Activated CD4-positive, alpha-beta T cell treated with anti-CD3 and anti-CD28 coated beads, Interleukin-2, amount 50 U/mL, for 16 hours (primary cell): ENCODE measurements around the gene CDADC1.
"Not testable (repeated sequence)": the region's sequence is repeated elsewhere in the genome, so short reads cannot be mapped to it uniquely, and the experiment has no call there.

Experiments
- DNase-seq: peaks from one replicate; pipeline ENCODE4 v3.0.0-alpha.2; 2020

CDADC1 gene

DNA sequence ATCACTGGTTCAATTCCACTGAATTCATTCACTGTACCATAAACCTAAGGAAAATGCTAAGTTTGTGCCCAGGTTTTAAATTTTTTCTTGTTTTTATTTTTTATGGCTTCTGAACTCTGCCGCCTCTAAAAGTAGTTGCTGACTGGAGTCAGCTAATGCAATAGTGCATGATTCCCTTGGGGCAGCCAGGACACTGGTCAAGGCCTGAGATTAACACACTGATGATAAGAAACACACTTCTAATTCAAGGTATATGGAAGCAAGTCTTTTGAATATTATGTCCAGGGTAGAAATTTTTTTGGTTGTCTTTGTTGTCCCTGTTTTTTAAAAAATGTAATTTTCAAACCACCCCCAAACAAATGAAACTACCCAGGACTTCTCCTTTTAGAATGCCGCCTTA lies 72.2 kb downstream of the CDADC1 start:
- DNase-seq: no peak

DNA sequence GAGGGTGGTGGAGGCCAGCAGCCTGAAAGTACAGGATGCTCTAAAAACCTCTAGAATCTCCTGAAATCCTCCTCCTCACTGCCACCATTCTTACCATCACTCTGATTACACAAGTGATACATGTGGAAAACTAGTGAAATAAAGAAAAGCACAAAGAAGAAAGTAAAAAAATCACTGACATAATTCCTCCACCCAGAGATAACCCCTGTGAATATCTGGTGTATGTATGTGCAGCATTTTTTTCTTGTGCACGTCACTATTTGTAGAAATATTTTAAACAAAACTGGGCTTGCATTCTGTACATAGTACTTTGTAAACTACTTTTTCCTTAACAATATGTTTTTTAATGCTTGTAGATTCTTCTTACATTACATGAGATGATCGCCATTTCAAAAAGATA lies 73.2 kb downstream of the CDADC1 start:
- DNase-seq: no peak

DNA sequence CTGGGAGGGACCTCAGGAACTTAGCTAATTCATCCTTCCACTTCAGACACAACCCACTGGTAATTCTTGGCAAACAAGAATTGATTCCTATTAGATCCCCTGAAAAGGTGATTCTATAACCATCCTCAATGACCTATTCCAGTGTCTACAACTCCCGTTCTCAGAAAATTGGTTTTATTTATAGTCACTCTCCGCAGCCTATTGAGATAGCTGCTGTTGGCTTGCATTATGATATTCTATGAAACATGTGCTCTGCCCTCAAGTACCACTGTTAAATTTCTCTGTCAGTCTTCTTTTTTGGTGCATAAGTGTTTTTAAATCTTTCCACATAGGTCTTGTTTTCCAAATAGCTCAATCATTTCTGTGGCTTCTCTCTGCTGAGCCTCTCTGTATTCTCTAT lies 75.0 kb downstream of the CDADC1 start:
- no peak for DNase-seq

DNA sequence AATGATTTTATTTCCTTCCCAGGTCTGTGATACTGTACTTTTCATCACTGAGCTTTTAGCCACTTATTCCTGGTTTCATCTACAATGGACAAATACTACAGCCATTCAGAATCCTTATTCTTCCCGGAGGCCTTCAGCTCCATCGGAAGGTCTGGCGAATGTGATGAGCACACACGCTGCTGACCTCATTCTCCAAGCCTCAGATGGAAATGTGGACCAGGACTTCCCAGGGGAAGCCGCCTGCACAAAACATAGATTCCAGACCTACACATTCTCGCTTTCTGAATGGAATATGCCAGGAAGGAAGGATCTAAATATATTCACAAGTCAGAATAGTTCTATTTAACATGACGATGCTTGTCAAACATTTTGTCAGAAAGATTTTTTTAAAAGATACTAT lies 75.6 kb downstream of the CDADC1 start:
- no peak for DNase-seq

DNA sequence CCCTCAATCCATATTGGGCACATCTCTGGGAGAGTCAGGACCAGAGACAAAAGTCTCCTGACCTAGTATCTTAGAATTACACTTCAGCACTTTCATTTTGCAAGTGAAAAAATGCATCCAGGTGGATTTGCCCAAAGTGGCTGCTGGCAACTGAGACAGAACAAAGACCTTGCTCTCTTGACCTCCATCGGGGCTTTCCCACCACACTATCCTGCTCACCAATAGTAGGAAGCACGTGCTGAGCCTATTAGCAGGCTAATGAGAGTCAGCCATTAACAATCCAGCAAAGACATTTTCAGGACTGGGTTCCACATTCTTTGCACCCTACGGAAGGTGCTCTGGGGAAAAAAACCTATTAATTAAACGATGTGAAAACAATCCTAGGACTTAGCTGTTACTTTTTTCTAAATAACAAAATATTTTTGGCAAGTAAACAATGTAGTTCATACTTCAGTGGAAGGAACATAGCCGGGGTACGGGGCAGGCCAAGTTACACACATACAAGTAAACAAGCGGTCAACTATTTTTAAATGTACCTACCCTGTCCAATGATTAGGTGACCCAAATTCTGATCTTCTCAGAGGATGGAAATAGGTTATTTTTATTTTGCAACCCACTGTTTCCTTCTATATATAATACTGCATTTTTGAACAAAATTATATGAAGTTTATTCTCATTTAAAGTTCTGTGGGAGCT lies 78.6 kb downstream of the CDADC1 start:
- no peak for DNase-seq

DNA sequence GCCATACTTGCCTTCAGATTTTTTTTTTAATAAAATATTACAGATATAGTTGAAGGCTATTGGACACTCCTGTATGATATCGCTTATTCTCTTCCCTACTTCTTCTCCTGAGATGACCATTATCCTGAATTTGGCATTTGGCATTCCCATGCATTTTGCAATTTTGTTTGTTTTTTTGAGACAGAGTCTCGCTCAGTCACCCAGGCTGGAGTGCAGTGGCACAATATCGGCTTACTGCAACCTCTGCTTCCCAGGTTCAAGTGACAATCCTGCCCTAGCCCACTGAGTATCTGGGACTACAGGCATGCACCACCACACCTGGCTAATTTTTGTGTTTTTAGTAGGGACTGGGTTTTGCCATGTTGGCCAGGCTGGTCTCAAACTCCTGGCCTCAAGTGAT lies 79.4 kb downstream of the CDADC1 start:
- DNase-seq: not testable (repeated sequence)

DNA sequence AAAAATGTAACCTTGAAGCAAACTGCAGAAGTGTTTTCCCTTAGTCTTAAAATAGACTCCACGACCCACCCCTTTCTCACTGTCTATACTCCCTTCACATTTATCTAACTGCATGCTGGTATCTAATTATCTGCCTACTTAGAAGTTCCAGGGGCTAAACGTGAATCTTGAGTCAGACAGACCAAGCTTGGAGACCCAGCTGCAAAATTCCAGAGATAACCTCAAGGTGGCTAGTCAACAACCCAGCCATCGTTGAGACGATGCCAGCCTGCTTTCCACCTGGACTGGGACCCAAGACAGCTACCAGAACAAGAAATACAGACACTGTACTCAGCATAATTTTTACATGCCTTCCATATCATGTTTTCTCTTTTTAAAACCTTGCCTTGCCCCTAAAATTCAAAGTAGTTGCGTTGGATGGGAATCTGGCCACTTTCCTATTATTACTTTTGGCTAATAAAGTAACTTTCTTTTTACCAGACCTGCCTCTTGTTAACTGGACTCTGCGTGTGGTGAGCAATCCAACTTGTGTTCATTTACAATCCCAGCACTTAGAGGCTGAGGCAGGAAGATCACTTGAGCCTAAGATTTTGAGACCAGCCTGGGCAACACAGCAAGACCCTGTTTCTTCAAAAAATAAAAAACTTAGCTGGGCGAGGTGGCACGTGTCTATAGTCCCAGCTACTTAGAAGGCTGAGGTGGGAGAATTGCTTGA lies 82.3 kb downstream of the CDADC1 start:
- DNase-seq: no peak

DNA sequence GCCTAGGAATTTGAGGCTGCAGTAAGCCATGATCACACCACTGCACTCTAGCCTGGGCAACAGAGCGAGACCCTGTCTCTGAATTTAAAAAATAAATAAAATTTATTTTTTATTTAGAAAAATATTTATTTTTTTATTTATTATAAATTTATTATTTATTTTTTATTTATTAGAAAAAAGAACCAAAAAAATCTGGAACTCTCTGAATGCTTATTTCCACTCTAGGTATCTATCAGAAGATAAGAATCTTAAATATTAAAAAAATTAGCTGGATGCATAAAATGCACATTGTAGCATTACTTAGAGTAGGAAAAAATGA lies 82.8 kb downstream of the CDADC1 start:
- DNase-seq: no peak

DNA sequence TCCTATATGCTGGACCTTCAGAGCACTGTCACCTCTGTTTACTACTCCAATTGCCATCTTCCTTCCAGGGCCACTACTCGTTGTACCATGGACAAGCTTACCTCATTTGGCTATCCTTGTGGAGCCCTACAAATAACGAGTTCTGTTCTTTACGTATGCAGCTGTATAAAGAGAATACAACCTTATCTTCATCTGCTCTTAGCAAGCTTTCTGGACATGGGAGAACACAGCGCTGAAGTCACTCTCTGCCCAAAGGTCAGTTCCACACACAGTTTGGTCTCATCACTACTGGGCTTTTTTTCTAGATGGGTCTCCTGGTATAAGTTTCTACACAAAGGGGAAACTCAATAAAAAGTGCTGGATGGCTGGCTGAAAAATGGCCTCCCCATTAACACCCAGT lies 88.9 kb downstream of the CDADC1 start:
- DNase-seq: no peak

DNA sequence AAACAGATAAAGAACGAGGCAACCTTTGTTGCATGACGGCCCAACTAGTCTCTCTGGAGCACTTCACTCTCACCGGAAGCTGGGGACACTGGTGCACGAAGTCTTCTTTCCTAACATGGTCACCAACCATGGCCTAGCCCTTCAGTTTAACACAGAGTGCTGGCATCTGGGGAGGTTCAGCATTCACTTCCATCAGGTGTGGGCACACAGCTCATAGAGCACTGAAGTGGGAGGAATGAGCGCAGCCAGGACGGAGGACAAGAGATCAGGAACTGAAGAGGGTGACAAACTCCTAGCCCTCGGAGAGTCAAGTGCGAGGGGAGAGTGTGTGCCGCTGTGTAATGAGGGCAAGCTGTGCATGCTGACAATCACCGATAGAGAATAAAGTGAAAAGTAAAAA lies 92.4 kb downstream of the CDADC1 start:
- no peak for DNase-seq

DNA sequence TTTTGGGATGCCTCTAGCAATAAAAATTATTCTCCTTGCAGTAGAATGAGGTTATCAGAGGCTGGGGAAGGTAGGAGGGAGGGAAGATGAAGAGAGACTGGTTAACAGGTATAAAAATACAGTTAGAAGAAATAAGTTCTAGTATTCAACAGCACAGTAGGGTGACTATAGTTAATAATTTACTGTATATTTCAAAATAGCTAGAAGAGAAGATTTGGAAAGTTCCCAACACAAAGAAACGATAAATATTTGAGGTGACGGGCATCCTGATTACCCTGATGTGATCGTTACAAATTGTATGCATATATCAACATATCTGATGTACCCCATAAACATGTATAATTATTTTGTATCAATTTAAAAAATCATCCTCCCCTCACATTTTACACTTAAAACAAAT lies 93.8 kb downstream of the CDADC1 start:
- no peak for DNase-seq

DNA sequence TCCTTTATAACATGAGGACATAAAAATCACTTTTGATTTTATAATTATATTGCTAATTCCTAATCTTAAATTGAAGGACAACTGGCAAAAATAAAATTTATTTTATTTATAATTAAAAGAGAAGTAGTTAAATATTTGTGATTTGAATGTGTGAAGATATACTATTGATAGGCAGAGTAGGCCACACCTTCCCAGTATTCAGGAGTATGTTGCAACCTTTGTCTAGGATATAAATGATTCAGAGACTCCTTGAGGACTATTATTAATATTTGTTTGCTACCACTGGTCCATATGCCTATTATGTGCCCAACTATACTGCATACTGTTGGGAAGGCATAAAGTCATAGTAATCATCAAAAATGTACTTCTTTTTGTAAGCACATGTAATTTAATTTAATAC lies 94.2 kb downstream of the CDADC1 start:
- no peak for DNase-seq

DNA sequence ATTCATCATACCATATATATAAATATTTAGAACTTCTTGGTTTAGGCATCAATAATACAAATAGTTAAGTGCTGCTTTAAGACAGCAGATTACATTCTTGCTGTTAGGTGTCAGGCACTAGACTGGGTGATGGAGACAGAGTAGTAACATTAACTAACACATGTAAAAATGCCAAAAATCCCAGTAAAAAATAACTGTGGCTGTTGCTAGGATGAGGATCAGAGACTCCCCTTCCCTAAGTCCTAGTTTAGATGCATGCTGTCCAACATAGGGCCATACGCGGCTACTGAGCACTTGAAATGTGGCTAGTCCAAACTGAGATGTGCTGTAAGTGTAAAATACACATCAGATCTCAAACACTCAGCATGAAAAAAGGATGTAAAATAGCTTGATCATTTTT lies 94.7 kb downstream of the CDADC1 start:
- DNase-seq: no peak
